Stimulated activated CD8-positive, alpha-beta memory T cell treated with anti-CD3 and anti-CD28 coated beads, Interleukin-2, amount 100 ng/mL, for 48 hours (primary cell): ENCODE data around the gene COX5B.
"Not testable (repeated sequence)": the region's sequence is repeated elsewhere in the genome, so short reads cannot be mapped to it uniquely, and the experiment has no call there.

ENCODE experiments used
- DNase-seq, 2 donors: peaks; one replicate each; pipeline ENCODE4 v3.0.0-alpha.2; 2020; ENCODE audit warnings: low read depth in 2 of 2

The COX5B gene

DNA sequence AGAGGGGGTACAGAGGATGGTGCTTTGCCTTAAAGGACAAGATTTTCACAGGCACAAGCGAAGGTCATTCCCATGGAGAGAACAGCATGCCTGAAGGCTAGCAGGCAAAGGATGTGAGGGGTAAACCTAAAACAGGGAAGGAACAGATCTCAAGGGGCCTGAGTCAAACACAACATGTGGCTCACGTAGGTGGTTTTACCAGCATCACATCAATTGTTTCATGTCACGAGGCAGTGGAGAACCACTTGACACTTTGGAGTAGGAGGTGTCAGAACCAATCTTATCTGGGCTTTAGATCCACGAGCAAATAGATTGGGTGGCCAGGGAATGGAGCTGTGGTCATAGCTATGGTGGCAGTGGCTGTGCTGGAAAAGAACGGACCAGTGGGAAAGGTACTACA is 8.4 kb downstream of the COX5B start:
- no peak for DNase-seq

- no peak for DNase-seq
Measured at GRCh38 chr2:97654791-97655190, 8.9 kb downstream of the COX5B start.

GRCh38 chr2:97656129-97656755 is 10.4 kb downstream of the COX5B start:
- no peak for DNase-seq

DNA sequence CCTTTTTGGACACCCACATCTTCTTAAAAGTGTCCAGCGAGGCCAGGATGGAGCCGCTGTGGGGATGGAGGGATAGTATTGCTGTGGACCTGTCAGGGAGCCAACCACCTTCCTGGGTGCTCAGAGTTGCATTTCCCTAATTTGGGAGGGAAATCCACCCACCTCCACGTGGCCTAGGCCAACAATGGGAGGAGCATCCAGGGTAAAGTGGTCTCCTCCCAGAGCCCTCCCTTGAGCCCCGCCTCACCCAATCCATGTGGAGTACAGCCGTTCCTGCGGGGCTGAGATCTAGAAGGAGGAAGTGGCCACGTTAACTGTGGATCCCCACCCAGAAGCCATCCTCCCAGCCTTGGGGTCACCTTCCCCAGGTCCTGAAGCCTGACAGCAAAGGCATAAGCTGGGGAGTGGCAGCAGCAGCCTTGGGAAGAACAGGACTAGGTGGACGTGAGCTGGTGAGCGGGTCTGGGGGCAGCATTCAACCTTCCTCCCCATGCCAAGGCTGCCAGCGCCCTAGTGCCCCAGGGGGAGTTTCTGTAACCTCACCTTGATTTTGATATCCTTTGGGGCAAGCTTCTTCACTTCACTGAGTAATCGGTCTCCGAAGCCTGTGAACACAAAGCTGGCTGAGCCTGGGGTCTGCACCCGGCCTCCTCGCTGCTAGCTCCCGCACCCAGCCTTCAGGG is 11.2 kb downstream of the COX5B start:
- no peak for DNase-seq

DNA sequence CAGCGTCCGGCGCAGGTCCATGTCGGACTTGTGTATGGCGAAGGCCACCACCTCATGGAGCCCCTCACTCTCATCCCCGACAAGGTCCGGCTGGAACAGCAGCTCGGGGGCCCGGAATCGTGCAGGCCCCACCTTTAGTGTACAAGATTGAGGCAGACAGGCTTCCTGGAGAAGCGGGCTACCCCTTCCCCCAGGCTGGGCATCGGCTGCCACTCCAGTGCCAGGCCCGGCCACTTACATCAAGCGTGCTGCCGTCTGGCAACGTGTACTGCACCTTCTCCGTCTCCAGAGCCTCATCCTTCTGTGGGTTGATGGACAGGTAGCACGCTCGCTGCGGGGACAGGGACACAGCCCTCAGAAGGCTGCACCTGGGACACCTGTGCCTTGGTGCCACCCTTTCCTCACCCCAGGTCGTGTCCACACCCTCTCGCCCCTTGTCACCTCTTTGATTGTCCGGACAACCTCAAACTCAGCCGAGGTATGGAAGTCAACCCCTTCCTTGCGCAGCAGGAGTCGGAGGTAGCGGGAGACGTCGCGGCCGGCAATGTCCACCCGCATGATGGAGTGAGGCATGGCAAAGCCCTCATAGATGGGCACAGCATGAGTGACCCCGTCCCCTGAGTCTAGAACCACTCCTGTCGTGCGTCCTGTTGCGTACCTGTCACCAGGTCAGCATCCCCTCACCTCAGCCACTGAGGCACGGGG is 12.3 kb downstream of the COX5B start:
- DNase-seq, result no peak

DNA sequence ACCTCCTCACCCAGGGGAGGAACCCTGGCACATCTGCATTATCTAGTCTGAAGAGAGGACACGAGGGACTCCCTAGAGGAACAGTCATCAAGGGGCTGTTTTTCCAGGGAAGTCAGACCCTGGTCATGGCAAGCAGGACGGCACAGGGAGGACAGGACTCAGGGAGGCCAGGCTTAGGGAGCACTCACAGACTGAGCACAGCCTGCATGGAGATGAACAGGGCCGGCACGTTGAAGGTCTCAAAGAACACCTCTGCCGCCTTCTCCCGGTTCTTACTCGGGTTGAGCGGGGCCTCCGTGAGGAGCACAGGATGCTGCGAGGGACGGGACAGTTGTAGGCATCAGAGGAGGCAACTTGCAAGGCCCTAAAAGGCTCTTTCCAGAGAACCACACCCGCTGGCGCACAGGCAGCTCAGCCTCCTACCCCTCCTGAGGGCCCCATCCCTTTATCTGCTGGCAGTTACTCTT is 12.9 kb downstream of the COX5B start:
- no peak for DNase-seq

- DNase-seq, result no peak
Measured at GRCh38 chr2:97659256-97660043, 13.6 kb downstream of the COX5B start.

- no peak for DNase-seq
Measured at GRCh38 chr2:97660044-97660774, 14.3 kb downstream of the COX5B start.

DNA sequence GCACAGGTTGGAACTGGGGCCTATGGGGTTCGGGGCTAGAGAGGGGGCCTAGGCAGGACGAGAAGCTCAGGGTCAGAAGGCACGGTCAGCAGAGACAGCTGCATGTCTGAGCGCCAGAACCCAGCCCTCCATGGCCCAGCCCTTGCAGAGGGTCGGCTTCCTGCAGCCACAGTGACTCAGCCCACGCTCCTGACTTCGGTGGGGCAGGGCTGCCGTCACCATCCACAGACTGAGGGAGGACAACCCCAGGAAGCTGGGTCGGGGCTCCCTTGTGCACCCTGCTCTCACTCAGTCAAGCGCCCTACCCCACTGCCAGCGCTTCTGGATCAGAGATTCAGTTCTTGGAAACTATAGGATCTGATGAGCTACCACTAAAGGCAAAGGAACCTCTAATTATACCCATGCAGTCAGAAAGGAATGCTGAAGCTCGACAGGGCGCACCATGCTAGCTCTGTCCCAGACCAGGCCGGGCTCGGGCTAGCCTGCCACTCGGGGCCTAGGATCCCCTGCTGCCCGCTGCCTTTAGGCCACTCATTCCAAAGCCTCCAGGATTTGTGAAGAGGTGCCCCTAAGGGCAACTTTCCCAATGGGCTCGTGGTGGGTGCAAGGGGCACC is 15.0 kb downstream of the COX5B start:
- no peak for DNase-seq

DNA sequence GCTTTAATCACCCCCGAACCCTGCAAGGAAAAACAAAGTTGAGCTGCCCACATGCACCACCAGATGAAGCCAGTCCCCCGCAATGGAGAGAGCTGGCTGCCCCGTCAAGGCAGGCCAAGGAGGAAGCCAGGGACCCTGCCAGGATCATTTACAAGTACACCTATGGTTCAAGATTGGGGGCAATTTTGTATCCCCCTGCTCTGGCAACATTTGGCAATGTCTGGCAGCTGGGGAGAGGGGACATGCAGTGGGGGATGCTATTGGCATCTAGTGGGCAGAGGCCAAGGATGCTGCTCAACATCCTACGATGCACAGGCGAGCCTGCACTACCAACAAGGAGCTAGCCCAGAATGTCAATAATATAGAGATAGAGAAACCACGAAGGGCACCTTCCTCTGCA is 16.1 kb downstream of the COX5B start:
- DNase-seq, result no peak

- DNase-seq, result no peak
Measured at GRCh38 chr2:97662386-97662894, 16.6 kb downstream of the COX5B start.

DNA sequence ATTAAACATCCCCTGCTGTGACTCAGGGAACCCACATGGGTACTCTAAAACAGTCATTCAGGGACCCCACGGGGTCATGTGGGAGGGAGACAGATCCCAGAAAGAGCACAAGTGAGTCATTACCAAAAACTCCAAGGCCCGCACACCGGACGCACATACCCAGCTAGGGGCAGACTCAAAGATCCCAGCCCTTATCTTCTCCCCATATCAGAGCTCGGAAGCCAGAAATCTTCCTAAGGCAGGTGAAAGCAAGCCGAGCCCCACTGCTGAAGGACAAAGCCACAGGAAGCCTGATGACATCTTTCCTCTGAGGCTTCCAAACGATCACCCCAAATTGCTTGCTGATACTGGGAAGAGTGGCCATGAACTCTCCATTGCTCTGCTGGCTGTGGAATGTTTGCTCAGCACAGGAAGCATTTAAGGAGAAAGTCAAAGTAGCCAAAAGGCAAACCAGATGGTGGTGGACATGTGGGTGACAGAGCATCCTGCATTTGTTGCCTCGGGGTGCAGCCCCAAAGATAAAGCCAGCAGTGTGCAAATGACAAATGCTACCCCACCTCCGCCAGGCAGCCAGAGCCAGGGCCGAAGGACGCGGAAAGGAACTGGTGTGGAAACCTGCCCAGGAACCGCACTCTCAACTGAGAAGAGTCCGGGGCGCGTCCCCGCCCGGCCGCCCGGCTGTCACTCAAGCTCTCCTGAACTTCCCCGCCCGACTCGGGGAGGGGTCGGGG is 17.2 kb downstream of the COX5B start:
- DNase-seq, result peak; percentile 65 to 72

DNA sequence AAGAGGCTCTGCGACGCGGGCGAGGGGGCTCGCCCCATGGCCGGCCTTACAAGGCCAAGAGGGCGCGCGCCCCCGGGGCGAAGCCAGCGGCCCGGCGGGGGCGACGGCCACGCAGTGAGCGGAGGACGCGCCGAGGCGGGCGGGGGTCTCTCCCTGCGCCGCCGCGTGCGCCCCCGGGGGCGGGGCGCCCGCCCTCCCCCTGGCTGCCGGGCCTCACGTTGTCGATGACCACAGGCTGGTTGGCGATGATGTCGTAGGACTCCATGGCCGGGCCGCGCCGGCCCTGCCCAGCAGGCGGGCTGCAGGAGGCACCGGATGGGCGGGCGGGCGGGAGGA is 17.7 kb downstream of the COX5B start:
- no peak for DNase-seq

GRCh38 chr2:97663962-97664635 is 18.2 kb downstream of the COX5B start, which contains the start of gene ACTR1B:
ACTR1B (minus strand) TSS chr2:97664044; CDS start chr2:97663890, 154 bp downstream.
- DNase-seq, result peak; percentile 95 to 97

- no peak for DNase-seq
Measured at GRCh38 chr2:97664636-97664970, 18.7 kb downstream of the COX5B start.

GRCh38 chr2:97669448-97669847 is 23.6 kb downstream of the COX5B start, which contains the start of gene C2orf92:
C2orf92 (plus strand) TSS chr2:97669713; CDS start chr2:97669789, 76 bp downstream.
- no peak for DNase-seq

GRCh38 chr2:97670471-97670870 is 24.6 kb downstream of the COX5B start:
- no peak for DNase-seq

GRCh38 chr2:97671526-97671925 is 25.7 kb downstream of the COX5B start:
- DNase-seq, result no peak

DNA sequence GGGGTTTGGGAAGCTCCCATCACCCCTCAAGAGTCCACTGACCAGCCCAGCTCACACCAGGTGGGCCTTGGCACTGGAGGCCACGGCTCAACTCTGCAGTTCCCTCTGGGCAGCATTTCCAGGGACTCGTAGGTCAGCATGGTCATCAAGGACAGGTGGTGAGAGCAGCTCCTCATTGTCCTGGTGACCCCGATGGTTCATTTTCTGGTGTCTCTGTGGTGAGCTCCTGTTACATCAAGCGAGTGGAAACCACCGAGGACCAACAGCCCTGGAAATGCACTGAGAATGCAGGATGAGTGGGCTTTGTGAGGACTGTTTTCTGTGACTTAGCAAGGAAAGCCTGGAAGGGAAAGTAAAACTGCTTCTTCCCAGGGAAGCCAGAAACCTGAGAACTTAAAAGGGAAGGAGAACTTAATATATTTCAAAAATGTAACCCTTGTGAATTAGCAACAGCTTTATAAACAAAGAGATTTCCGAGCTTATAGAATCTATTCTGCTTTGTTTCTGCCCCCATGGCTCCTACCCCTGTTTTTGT is 26.8 kb downstream of the COX5B start:
- DNase-seq, result not testable (repeated sequence)
